HuH-7 (cell line): Measurements from ENCODE around the gene TADA2A.
"Not testable (repeated sequence)": the region's sequence is repeated elsewhere in the genome, so short reads cannot be mapped to it uniquely, and the experiment has no call there.

Experiments
- DNase-seq: peaks from one replicate; pipeline ENCODE4 v3.0.0; 2011; ENCODE audit warnings: low spot score

The TADA2A gene

GRCh38 chr17:37493249-37494027 lies 86.8 kb downstream of the TADA2A start:
- no peak for DNase-seq

DNA sequence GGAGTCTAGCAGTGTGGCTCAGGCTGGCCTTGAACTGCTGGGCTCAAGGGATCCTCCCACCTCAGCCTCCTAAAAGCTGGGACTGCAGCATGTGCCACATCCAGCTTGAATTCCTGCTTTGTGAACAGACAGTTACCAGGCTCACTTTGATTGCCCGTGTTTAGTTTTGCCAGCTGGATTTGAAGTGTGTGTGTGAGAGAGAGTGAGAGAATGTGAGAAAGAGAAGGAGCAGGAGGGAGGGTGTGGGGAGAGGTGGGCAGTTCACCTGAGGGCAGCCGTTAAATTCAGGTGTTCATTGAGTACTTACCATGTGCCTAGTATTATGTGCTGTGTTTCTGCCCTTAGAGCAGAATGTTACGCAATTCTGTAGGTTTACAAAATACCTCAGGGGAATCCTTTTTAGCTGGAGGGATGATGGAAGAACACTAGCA lies 87.7 kb downstream of the TADA2A start:
- no peak for DNase-seq

GRCh38 chr17:37494971-37495370 lies 88.3 kb downstream of the TADA2A start:
- DNase-seq, result no peak

GRCh38 chr17:37500378-37500777 lies 93.7 kb downstream of the TADA2A start:
- no peak for DNase-seq

GRCh38 chr17:37502009-37502936 lies 95.6 kb downstream of the TADA2A start:
- no peak for DNase-seq

DNA sequence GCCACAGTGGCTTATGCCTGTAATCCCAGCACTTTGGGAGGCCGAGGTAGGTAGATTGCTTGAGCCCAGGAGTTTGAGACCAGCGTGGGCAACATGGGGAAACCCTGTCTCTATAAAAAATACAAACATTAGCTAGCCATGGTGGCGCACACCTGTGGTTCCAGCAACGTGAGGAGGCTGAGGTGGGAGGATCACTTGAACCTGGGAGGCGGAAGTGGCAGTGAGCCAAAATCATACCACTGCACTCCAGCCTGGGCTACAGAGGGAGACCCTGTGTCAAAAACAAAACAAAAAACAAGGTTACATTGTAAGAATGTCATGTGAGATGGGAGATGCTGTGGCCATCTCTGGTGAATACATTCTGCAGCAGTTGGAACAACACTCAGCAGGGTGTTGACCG lies 96.5 kb downstream of the TADA2A start:
- DNase-seq, result no peak

DNA sequence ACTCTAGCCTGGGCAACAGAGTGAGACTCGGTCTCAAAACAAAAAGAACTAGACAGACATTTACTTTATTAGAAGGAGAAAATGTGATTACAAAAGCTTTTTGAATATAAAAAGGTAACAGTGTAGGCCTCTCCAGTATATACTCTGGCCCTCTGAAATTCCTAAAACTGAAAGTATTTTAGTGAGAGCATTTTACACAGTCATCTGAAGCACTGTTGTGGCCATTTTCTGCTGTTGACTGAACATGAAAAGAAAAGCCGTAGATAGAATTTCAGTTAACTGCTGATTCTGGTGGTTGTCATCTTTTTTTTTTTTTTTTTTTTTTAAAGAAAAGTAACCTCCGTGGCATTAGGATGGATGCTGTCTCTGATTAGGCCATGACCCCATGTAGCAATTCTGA lies 98.6 kb downstream of the TADA2A start:
- DNase-seq, result no peak

DNA sequence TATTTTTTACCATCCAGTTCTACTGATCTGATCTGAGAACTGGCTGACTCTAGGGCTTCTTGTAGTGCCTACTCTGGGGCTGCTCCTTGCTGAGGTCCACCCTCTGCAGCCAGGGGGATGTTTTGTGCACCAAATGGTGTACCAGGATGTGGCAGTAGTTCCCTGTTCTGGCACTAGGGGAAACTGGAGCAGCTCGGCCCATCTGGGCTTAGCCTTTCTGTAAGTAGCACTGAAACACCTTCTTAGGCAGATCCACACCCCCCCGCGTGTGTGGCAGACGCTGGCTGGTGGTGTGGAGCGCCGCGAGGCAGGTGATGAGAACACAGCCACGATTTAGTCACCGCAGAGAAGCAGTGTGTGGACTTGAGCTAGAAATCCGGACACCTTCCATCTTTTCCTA lies 100.0 kb downstream of the TADA2A start:
- peak; percentile 63 for DNase-seq

DNA sequence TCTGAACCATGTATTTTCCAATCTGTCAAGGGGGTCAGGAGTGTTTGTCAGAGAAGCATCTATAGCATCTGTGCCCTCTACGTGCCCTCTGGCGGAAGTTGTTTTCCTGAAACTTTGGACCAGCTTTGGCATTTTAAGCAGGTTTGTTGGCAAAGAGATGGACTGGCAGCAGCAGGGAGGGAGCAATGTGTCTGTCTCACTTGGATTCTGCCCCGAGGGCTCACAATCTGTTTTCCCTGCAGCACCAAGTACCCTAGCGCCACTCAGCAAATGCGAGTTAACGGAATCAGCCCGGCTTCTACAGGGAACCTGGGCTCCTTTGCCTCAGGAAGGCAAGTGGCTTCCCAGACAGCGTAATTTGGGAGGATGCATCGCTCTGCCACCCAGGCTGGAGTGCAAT lies 100.4 kb downstream of the TADA2A start:
- no peak for DNase-seq

GRCh38 chr17:37510056-37510455 lies 103.4 kb downstream of the TADA2A start:
- no peak for DNase-seq

DNA sequence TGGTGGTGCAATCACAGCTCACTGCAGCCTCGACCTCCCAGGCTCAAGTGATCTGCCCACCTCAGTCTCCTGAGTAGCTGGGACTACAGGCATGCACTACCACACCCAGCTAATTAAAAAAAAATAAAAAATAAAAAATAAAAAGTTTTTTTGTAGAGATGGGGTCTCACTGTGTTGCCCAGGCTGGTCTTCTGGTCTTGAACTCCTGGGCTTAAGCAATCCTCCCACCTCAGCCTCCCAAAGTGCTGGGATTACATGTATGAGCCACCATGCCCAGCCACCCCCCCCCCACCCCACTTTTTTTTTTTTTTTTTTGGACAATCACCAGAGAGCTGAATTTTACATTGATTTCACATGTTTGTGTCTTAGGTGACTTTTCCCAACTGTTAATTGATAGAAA lies 105.0 kb downstream of the TADA2A start:
- DNase-seq, result not testable (repeated sequence)

GRCh38 chr17:37512442-37513068 lies 105.9 kb downstream of the TADA2A start:
- no peak for DNase-seq

DNA sequence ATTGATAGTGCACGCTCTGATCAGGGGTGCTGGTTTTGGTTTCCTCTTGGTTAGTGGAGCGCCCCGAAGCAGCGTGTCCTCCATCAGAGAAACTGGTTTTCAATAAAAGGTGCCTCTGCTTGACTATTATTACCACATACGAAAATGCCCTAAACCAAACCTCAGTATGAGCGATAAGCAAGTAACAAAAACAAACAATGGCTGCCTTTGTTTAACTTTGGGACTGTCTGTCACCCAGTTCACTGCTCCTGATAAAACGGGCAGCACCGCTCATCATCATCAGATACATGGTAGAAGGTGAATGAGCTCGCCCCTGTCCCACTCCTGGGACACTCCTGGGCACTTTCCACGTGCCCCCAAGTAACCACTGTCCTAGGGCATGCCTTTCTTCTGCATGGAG lies 107.0 kb downstream of the TADA2A start:
- DNase-seq, result no peak

DNA sequence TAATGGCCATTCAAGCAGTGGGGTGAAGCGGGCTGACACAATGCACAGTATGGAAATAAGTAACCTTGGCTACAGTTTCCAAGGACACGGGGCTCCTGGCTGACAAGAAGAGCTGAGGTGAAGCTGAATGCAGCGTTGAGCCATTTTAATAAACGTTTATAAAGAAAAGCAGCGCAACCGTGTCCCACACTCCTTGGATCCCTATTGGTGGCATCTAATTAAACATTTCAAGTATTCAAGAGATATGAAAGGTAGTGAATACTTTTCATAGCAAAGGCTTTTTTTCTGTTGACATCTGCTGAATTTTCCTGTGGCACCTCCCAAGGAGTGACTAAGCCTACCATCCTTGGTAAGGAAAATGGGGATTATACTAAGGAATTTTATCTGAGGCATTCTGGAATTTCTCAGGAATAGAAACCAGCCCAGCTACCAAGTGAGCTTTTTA lies 109.5 kb downstream of the TADA2A start:
- no peak for DNase-seq

DNA sequence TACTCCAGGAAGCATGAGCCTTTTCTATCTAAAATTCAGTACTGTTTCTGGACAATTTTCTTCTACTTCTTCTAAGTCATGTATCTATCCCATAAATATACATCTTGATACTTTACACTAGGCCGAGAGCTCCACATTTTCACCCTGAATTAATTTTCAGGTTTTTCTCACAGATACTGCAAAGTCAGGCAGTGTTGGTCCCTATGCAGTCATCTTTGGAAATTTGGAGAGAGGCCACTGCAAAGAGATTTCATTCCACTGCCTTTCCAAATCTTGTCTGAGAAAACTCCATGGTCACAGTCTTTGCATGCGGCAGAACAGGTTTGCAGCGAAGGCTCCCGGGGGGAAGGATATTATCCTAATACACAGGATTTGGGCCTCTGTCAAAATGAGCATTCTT lies 111.2 kb downstream of the TADA2A start:
- no peak for DNase-seq

- no peak for DNase-seq
Observed at GRCh38 chr17:37518826-37519225, 112.1 kb downstream of the TADA2A start.

DNA sequence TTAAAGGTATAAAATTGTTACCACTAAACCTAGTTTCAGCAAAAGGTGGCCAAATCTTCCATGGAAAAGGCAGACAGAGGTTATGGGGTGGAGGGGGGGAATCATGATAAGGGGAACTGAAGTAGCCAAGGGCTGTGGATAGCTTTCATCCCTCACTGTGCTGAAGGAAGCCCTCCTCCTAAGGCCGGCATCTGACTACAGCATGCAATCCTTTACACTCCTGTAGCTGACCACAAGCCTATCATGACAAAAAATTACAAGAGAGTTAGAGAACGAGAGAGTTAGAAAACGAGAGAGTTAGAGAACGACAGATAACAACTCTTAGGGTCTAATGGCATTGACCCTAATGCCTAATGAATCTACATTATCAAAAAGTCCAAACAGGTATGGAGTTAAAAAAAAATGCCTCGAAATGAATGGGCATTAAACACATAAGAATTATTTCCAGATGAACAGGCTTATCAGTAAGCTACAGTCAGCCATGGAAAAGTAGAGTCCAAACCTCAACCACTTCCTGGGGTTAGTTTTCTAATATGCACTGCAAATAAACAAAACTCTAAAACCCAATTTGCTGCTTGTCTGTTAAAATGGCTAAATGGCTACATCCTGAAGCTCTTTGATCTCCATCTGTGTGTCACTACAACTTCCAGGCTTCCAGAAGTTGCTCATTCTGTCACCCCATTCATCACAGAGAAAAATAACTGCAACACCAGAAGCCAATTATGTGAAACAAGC lies 112.7 kb downstream of the TADA2A start:
- no peak for DNase-seq

DNA sequence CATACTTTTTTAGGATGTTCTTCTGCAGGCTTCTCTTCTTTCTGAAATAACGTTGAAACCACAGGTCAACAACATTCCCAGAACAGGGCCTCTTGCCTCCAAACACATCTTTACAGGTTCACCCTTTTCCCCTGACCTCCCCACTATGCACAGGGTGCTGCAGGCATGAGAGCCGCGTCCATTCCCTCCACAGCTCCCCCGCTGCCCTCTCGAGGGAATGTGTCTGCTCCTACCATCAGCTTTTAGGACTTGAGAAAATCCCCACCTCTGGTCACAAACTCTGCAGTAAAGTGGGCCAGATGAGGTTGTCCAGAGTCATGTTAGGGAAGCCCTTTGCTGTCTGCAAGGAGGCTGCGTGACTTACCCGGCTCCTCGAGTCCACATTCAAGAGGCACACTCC lies 113.5 kb downstream of the TADA2A start:
- DNase-seq, result no peak

GRCh38 chr17:37521821-37522220 lies 115.1 kb downstream of the TADA2A start:
- DNase-seq, result no peak

GRCh38 chr17:37523715-37524219 lies 117.1 kb downstream of the TADA2A start:
- no peak for DNase-seq

DNA sequence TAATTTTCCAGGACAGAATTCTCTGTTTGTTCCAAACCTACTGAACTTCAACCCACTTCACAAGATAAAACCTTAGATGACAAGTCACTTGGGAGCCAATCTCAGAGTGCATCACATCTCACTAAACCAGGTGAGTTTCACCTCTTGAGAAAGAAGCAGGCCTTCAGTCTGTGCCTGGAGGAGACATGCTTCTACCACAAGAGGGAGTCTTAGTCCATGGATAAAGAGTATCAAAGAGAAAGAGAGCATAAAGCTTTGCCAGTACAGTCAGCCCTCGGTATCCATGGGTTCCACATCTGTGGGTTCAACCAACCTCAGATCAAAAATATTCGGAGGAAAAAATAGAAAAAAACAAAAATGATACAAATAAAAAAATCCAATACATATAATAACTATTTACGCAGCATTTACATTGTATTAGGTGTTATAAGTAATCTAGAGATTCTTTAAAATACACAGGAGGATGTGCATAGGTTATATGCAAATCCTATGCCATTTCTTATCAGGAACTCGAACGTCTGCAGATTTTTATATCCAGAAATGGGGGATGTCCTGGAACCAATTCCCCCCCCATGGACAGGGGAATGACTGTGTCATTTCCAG lies 120.7 kb downstream of the TADA2A start:
- DNase-seq, result peak; percentile 34
